GM12878 (cell line): ENCODE results near the gene SPRED2. TPM values are rescaled to one million over a fixed set of nuclear protein-coding genes. Genes with fewer than 3 reads are reported as not detected.
A peak's percentile ranks its signal among the peaks of the same experiment; 100 is the strongest.

Experiments used
- ATF7 ChIP-seq: fragments of 450-650 bp; IDR thresholded peaks from 2 replicates; pipeline ENCODE4 v1.6.1; 2016; ENCODE audit warnings: low read depth, mild to moderate bottlenecking
- BCL3 ChIP-seq: IDR thresholded peaks from 2 replicates; pipeline ENCODE4 v1.6.1; 2011; ENCODE audit warnings: borderline replicate concordance, low read depth, mild to moderate bottlenecking, moderate library complexity, low read length; ENCODE audit not compliant: insufficient read depth, poor library complexity, severe bottlenecking
- CBX5 ChIP-seq: sonication (generic); IDR thresholded peaks from 2 replicates; pipeline ENCODE4 v1.6.1; 2016; ENCODE audit warnings: low read depth, moderate library complexity, mild to moderate bottlenecking, inconsistent platforms
- CREB1 ChIP-seq: IDR thresholded peaks from 2 replicates; pipeline ENCODE4 v1.6.1; 2012; ENCODE audit warnings: low read depth, mild to moderate bottlenecking, inconsistent platforms
- EED ChIP-seq: sonication (generic); IDR thresholded peaks from 2 replicates; pipeline ENCODE4 v1.6.1; 2016; ENCODE audit warnings: antibody characterized with exemption, low read depth
- HDAC6 ChIP-seq: fragments of 200-600 bp; sonication (generic); IDR thresholded peaks from one replicate; pipeline ENCODE4 v1.8.0; 2017; ENCODE audit warnings: antibody characterized with exemption; ENCODE audit not compliant: unreplicated experiment
- JUNB ChIP-seq: IDR thresholded peaks from 2 replicates; pipeline ENCODE4 v1.6.1; 2016; ENCODE audit warnings: antibody characterized with exemption, mild to moderate bottlenecking
- MAX ChIP-seq: IDR thresholded peaks from 2 replicates; pipeline ENCODE4 v1.6.1; 2012; ENCODE audit warnings: low read depth, low read length, improper control_type of control experiment
- MLLT1 ChIP-seq: fragments of 450-650 bp; IDR thresholded peaks from 2 replicates; pipeline ENCODE4 v1.6.1; 2016; ENCODE audit warnings: mild to moderate bottlenecking
- MYB ChIP-seq: fragments of 150-350 bp; IDR thresholded peaks from 2 replicates; pipeline ENCODE4 v1.6.1; 2014; ENCODE audit warnings: mild to moderate bottlenecking, low read depth, low read length, borderline replicate concordance
- NFIC ChIP-seq: IDR thresholded peaks from 2 replicates; pipeline ENCODE4 v1.6.1; 2012; ENCODE audit warnings: low read depth, mild to moderate bottlenecking, inconsistent platforms, low read length, moderate library complexity
- PML ChIP-seq: IDR thresholded peaks from 2 replicates; pipeline ENCODE4 v1.6.1; 2012; ENCODE audit warnings: low read length, inconsistent platforms
- POU2F2 ChIP-seq: IDR thresholded peaks from 3 replicates; pipeline ENCODE4 v1.6.1; 2011; ENCODE audit warnings: low read depth, mild to moderate bottlenecking, low read length, borderline replicate concordance
- REST ChIP-seq: IDR thresholded peaks from 2 replicates; pipeline ENCODE4 v1.6.1; 2012; ENCODE audit warnings: mild to moderate bottlenecking, low read depth, low read length
- SIX5 ChIP-seq: IDR thresholded peaks from 2 replicates; pipeline ENCODE4 v1.6.1; 2011; ENCODE audit warnings: mild to moderate bottlenecking, low read depth, low read length, moderate library complexity; ENCODE audit not compliant: severe bottlenecking
- ZNF384 ChIP-seq: IDR thresholded peaks from 2 replicates; pipeline ENCODE4 v1.6.1; 2012; ENCODE audit warnings: low read depth, mild to moderate bottlenecking, low read length, improper control_type of control experiment, borderline replicate concordance
- ZNF687 ChIP-seq: fragments of 450-650 bp; IDR thresholded peaks from 2 replicates; pipeline ENCODE4 v1.6.1; 2017; ENCODE audit warnings: mild to moderate bottlenecking, moderate library complexity
- ZZZ3 ChIP-seq: IDR thresholded peaks from 2 replicates; pipeline ENCODE4 v1.6.1; 2011; ENCODE audit warnings: low read depth; ENCODE audit not compliant: control insufficient read depth, insufficient read length
- polyA plus RNA-seq, 11 experiments: library from polyadenylated mRNA; depleted of rRNA in 4 of 11; unstranded in 6 of 11; stranded (reverse) in 5 of 11; fragments of >200 nt; fragmentation: Nextera tagmentation in 4 of 11; fragmentation: Illumina TruSeq in 1 of 11; extraction: Ambion mirVana in 4 of 11; extraction: Trizol in 1 of 11; gene quantifications; 1 replicate in 1 of 11; 2 replicates in 10 of 11; pipeline versions ENCODE4 v1.2.1 to v1.2.3, GENCODE V29; 2011 to 2016; ENCODE audit warnings: inconsistent platforms in 2 of 11, missing spikeins in 2 of 11, low read depth in 1 of 11
- total RNA-seq, 4 experiments: library from RNA; depleted of rRNA in 3 of 4; stranded (reverse); fragments of >200 nt in 3 of 4; fragmentation: Illumina TruSeq in 1 of 4; extraction: Trizol in 1 of 4; gene quantifications; 2 replicates each; pipeline versions ENCODE4 v1.2.1 to v1.2.3, GENCODE V29; 2013 to 2021

Gene SPRED2
- total and polyA plus RNA-seq, 10 of the 15 experiments (the other 5 are each of a cell fraction or from before 2014, with no cell fraction given): 3.0 to 23.9 (median 9.7) TPM

GRCh38 chr2:65397122-65397521 is 35.3 kb downstream of the SPRED2 start (continued):
- TF ChIP-seq REST: no peak
- no peak for TF ChIP-seq CBX5
- TF ChIP-seq ZNF687: no peak
- TF ChIP-seq MYB: no peak
- no peak for TF ChIP-seq ZZZ3
- TF ChIP-seq SIX5: no peak
- no peak for TF ChIP-seq MAX
- TF ChIP-seq MLLT1: no peak
- TF ChIP-seq CREB1: 0 out of 2 replicates have a peak, but pooled peaks have one; percentile 20
- no peak for TF ChIP-seq ZNF384
- TF ChIP-seq EED: 0 out of 2 replicates have a peak, but pooled peaks have one; percentile 28
- peak; percentile 43 for TF ChIP-seq JUNB
- no peak for TF ChIP-seq PML
- no peak for TF ChIP-seq HDAC6
- TF ChIP-seq NFIC: no peak
- peak; percentile 72 for TF ChIP-seq ATF7
- TF ChIP-seq POU2F2: no peak
- no peak for TF ChIP-seq BCL3
